ENCODE data around the gene CDK14.

The CDK14 gene

GRCh38 chr7:90587766-90588165 lies 8.4 kb upstream of the CDK14 start:
- Histone ChIP-seq H3K4me2 (ENCODE audit: low read depth, low read length) (no peak overlapping the region), H3K36me3 (replicated peaks; ENCODE audit: insufficient read depth, low read length) (no peaks in the 10 kb centered on the region), H2AFZ (ENCODE audit: low read length) (no peak overlapping the region), H3K27ac (ENCODE audit: low read length) (no peak overlapping the region), H3K9me3 (replicated peaks; ENCODE audit: insufficient read depth, low read length) (no peaks in the 10 kb centered on the region), H3K79me2 (ENCODE audit: low read length) (no peaks in the 10 kb centered on the region), H3K4me3 (ENCODE audit: low read length) (no peak overlapping the region), H3K4me1 (ENCODE audit: low read length) (no peaks in the 10 kb centered on the region), H3K9ac (ENCODE audit: low read length) (no peak overlapping the region), H3K27me3 (replicated peaks; ENCODE audit: insufficient read depth, low read length) (no peaks in the 10 kb centered on the region), H3F3A (ENCODE audit: insufficient read depth, low read length) (no peaks in the 10 kb centered on the region), H4K20me1 (ENCODE audit: insufficient read depth, low read length) (no peaks in the 10 kb centered on the region), H3K9me2 (replicated peaks; ENCODE audit: insufficient read depth, low read length) (no peaks in the 10 kb centered on the region)
- TF ChIP-seq CTCF (IDR thresholded peaks at IDR 0.05; ENCODE audit: low read length) (no peak), EZH2 (optimal IDR thresholded peaks at IDR 0.05; ENCODE audit: low read depth, low read length) (no peak), EZH2phosphoT487 (IDR thresholded peaks at IDR 0.05; ENCODE audit: low read length) (no peak)
- no peak for DNase-seq

GRCh38 chr7:90592033-90592432 lies 4.1 kb upstream of the CDK14 start:
- DNase-seq = no peak
- Histone ChIP-seq H4K20me1 (ENCODE audit: insufficient read depth, low read length) (no peaks in the 10 kb centered on the region), H3K36me3 (replicated peaks; ENCODE audit: insufficient read depth, low read length) (no peaks in the 10 kb centered on the region), H2AFZ (ENCODE audit: low read length) (no peak overlapping the region), H3F3A (ENCODE audit: insufficient read depth, low read length) (peaks cover 3% of the 10 kb centered on the region; the same call in 1 of the 2 replicates), H3K27me3 (replicated peaks; ENCODE audit: insufficient read depth, low read length) (no peaks in the 10 kb centered on the region), H3K4me1 (ENCODE audit: low read length) (no peaks in the 10 kb centered on the region), H3K9me3 (replicated peaks; ENCODE audit: insufficient read depth, low read length) (no peaks in the 10 kb centered on the region), H3K4me3 (ENCODE audit: low read length) (no peak overlapping the region), H3K4me2 (ENCODE audit: low read depth, low read length) (no peak overlapping the region), H3K27ac (ENCODE audit: low read length) (no peak overlapping the region), H3K9ac (ENCODE audit: low read length) (no peak overlapping the region), H3K79me2 (ENCODE audit: low read length) (no peaks in the 10 kb centered on the region), H3K9me2 (replicated peaks; ENCODE audit: insufficient read depth, low read length) (no peaks in the 10 kb centered on the region)
- TF ChIP-seq EZH2 (optimal IDR thresholded peaks at IDR 0.05; ENCODE audit: low read depth, low read length) (no peak), EZH2phosphoT487 (IDR thresholded peaks at IDR 0.05; ENCODE audit: low read length) (no peak), CTCF (IDR thresholded peaks at IDR 0.05; ENCODE audit: low read length) (no peak)

- H3K9me3 ChIP-seq (replicated peaks; ENCODE audit: insufficient read depth, low read length) = no peaks in the 10 kb centered on the region
- H3K4me1 ChIP-seq (ENCODE audit: low read length) = no peaks in the 10 kb centered on the region
- H3K9ac ChIP-seq (ENCODE audit: low read length) = no peak overlapping the region
- H3K36me3 ChIP-seq (replicated peaks; ENCODE audit: insufficient read depth, low read length) = no peaks in the 10 kb centered on the region
- TF ChIP-seq EZH2 (optimal IDR thresholded peaks at IDR 0.05; ENCODE audit: low read depth, low read length) = no peak
- TF ChIP-seq CTCF (IDR thresholded peaks at IDR 0.05; ENCODE audit: low read length) = no peak
- TF ChIP-seq EZH2phosphoT487 (IDR thresholded peaks at IDR 0.05; ENCODE audit: low read length) = no peak
- no peak overlapping the region for H3K4me3 ChIP-seq (ENCODE audit: low read length)
- no peaks in the 10 kb centered on the region for H3K27me3 ChIP-seq (replicated peaks; ENCODE audit: insufficient read depth, low read length)
- no peaks in the 10 kb centered on the region for H3K79me2 ChIP-seq (ENCODE audit: low read length)
- H3K4me2 ChIP-seq (ENCODE audit: low read depth, low read length) = no peak overlapping the region
- no peak for DNase-seq
- H2AFZ ChIP-seq (ENCODE audit: low read length) = no peak overlapping the region
- no peaks in the 10 kb centered on the region for H4K20me1 ChIP-seq (ENCODE audit: insufficient read depth, low read length)
- peaks cover 3% of the 10 kb centered on the region; the same call in 1 of the 2 replicates for H3F3A ChIP-seq (ENCODE audit: insufficient read depth, low read length)
- no peaks in the 10 kb centered on the region for H3K9me2 ChIP-seq (replicated peaks; ENCODE audit: insufficient read depth, low read length)
- H3K27ac ChIP-seq (ENCODE audit: low read length) = no peak overlapping the region
These were observed 2.9 kb upstream of the CDK14 start for GRCh38 chr7:90593205-90593604.
